Adrenal gland (tissue), 5 donors: ENCODE results near the gene MAVS.

Experiments used
- CTCF ChIP-seq, 6 experiments: fragments of 450-650 bp in 4 of 6; fragments of 200-600 bp in 2 of 6; sonication (generic) in 1 of 6; IDR thresholded peaks; 1 replicate in 5 of 6; 2 replicates in 1 of 6; pipeline versions ENCODE4 v1.5.1 to v1.8.0; 2016 to 2021; ENCODE audit warnings: antibody characterized with exemption in 6 of 6, mild to moderate bottlenecking in 2 of 6, moderate library complexity in 1 of 6
- POLR2A ChIP-seq, 2 donors: fragments of 450-650 bp; IDR thresholded peaks; one replicate each; pipeline ENCODE4 v1.6.1; 2017; ENCODE audit warnings: antibody characterized with exemption in 2 of 2, mild to moderate bottlenecking in 2 of 2, moderate library complexity in 1 of 2
- donor health status: DM: no; HTN: no; CAD: no.

- TF ChIP-seq POLR2A (IDR thresholded peaks at IDR 0.05) (no peak), CTCF (IDR thresholded peaks at IDR 0.05) (no peak)
Measured at GRCh38 chr20:3815703-3816315, 30.8 kb upstream of the MAVS start.
